ENCODE data around the gene CPNE8.

The CPNE8 gene

GRCh38 chr12:38610808-38611350, 294.5 kb downstream of the CPNE8 start:
- no peak for TF ChIP-seq CTCF (IDR thresholded peaks at IDR 0.05; ENCODE audit: low read depth, low read length, missing control alignments)
- DNase-seq (ENCODE audit: low read depth), result no peak
- no peak overlapping the region for H3K4me3 ChIP-seq (ENCODE audit: low read depth, low read length)

DNA sequence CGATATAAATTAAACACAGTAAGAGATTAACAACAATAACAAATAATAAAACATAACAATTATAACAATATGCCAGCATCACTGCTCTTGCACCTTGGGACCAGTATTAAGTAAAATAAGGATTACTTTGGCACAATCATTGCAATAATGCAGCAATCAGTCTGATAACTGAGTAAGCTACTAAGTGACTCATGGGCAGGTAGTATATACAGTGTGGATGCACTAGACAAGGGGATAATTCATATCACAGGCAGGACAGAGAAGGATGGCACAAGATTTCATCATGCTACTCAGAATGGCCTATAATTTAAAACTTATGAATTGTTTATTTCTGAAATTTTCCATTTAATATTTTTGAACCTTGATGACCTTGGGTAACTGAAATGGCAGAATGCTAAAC, 298.1 kb downstream of the CPNE8 start:
- no peak for DNase-seq (ENCODE audit: low read depth)
- H3K4me3 ChIP-seq (ENCODE audit: low read depth, low read length), result no peak overlapping the region

More for the DNA sequence above, 298.1 kb downstream of the CPNE8 start:
- no peak for TF ChIP-seq CTCF (IDR thresholded peaks at IDR 0.05; ENCODE audit: low read depth, low read length, missing control alignments)
